GM18505 (cell line): ENCODE data around the gene CNN2.

Experiments
- ATAC-seq: cut with Tn5 transposase; IDR thresholded peaks from one replicate; pipeline ENCODE4 v1.9.1; 2021; ENCODE audit not compliant: unreplicated experiment
- POLR2A ChIP-seq: IDR thresholded peaks from 4 replicates; pipeline ENCODE4 v1.6.1; 2011; ENCODE audit warnings: borderline replicate concordance; ENCODE audit not compliant: insufficient read depth, insufficient read length; ENCODE audit errors: extremely low read depth

CNN2 gene

GRCh38 chr19:1025960-1026782 is at the start of gene CNN2:
Gene CNN2, plus strand, starts transcription at chr19:1026608. Its CDS starts 54 bp downstream, at chr19:1026662.
- TF ChIP-seq POLR2A: peak; percentile 77
- peak; percentile 64 for ATAC-seq

- no peak for ATAC-seq
- no peak for TF ChIP-seq POLR2A
Measured at GRCh38 chr19:977058-977464, 49.3 kb upstream of the CNN2 start.

GRCh38 chr19:979318-979741 is 47.1 kb upstream of the CNN2 start:
- TF ChIP-seq POLR2A: no peak

GRCh38 chr19:980133-980998 is 46.0 kb upstream of the CNN2 start:
- ATAC-seq: no peak
- TF ChIP-seq POLR2A: no peak

More at GRCh38 chr19:979318-979741, 47.1 kb upstream of the CNN2 start:
- no peak for ATAC-seq

GRCh38 chr19:982567-983170 is 43.7 kb upstream of the CNN2 start:
- TF ChIP-seq POLR2A: no peak
- peak; percentile 48 for ATAC-seq

- TF ChIP-seq POLR2A: peak; percentile 68
Measured at GRCh38 chr19:984165-984967, 42.0 kb upstream of the CNN2 start, which contains the start of gene WDR18. Gene WDR18, plus strand, starts transcription at chr19:984345. Its CDS starts 9 bp downstream, at chr19:984354.

GRCh38 chr19:986083-986482 is 40.3 kb upstream of the CNN2 start:
- no peak for TF ChIP-seq POLR2A
- ATAC-seq: no peak

More at GRCh38 chr19:984165-984967, 42.0 kb upstream of the CNN2 start, which contains the start of gene WDR18:
- peak; percentile 74 for ATAC-seq

GRCh38 chr19:988081-988480 is 38.3 kb upstream of the CNN2 start:
- no peak for TF ChIP-seq POLR2A
- no peak for ATAC-seq

- ATAC-seq: no peak
- no peak for TF ChIP-seq POLR2A
Measured at GRCh38 chr19:988510-988909, 37.9 kb upstream of the CNN2 start.

- no peak for ATAC-seq
- no peak for TF ChIP-seq POLR2A
Measured at GRCh38 chr19:989381-990081, 36.9 kb upstream of the CNN2 start.

- TF ChIP-seq POLR2A: no peak
- no peak for ATAC-seq
Measured at GRCh38 chr19:990119-990571, 36.3 kb upstream of the CNN2 start.

- no peak for TF ChIP-seq POLR2A
- ATAC-seq: no peak
Measured at GRCh38 chr19:990746-991145, 35.7 kb upstream of the CNN2 start.

GRCh38 chr19:991174-991931 is 35.1 kb upstream of the CNN2 start:
- no peak for ATAC-seq
- TF ChIP-seq POLR2A: no peak
